ENCODE results near the gene ROBO2.

ROBO2 gene

GRCh38 chr3:77563012-77563411 is 523.1 kb downstream of the ROBO2 start:
- TF ChIP-seq TAF1 (IDR thresholded peaks at IDR 0.05; ENCODE audit: borderline replicate concordance, low read depth, low read length) (no peak), POLR2AphosphoS5 (IDR thresholded peaks at IDR 0.05; ENCODE audit: low read depth, low read length) (no peak)
- no peak for FAIRE-seq
- DNase-seq (ENCODE audit: insufficient read length), result no peak

GRCh38 chr3:77566055-77566454 is 526.2 kb downstream of the ROBO2 start:
- no peak for TF ChIP-seq TAF1 (IDR thresholded peaks at IDR 0.05; ENCODE audit: borderline replicate concordance, low read depth, low read length)
- no peak for TF ChIP-seq POLR2AphosphoS5 (IDR thresholded peaks at IDR 0.05; ENCODE audit: low read depth, low read length)
- TF ChIP-seq POLR2A (IDR thresholded peaks at IDR 0.05; ENCODE audit: low read depth, low read length), result no peak
- FAIRE-seq, result no peak
- DNase-seq (ENCODE audit: insufficient read length), result no peak

- FAIRE-seq, result no peak
- TF ChIP-seq POLR2A (IDR thresholded peaks at IDR 0.05; ENCODE audit: low read depth, low read length), result no peak
- no peak for TF ChIP-seq TAF1 (IDR thresholded peaks at IDR 0.05; ENCODE audit: borderline replicate concordance, low read depth, low read length)
- TF ChIP-seq POLR2AphosphoS5 (IDR thresholded peaks at IDR 0.05; ENCODE audit: low read depth, low read length), result no peak
- DNase-seq (ENCODE audit: insufficient read length), result no peak
Observed at GRCh38 chr3:77571971-77572715, 532.2 kb downstream of the ROBO2 start.

GRCh38 chr3:77577264-77577663 is 537.4 kb downstream of the ROBO2 start:
- no peak for TF ChIP-seq TAF1 (IDR thresholded peaks at IDR 0.05; ENCODE audit: borderline replicate concordance, low read depth, low read length)
- no peak for TF ChIP-seq POLR2AphosphoS5 (IDR thresholded peaks at IDR 0.05; ENCODE audit: low read depth, low read length)
- TF ChIP-seq POLR2A (IDR thresholded peaks at IDR 0.05; ENCODE audit: low read depth, low read length), result no peak
- DNase-seq (ENCODE audit: insufficient read length) (no peak), FAIRE-seq (no peak)

GRCh38 chr3:77586216-77586615 is 546.3 kb downstream of the ROBO2 start:
- TF ChIP-seq POLR2A (IDR thresholded peaks at IDR 0.05; ENCODE audit: low read depth, low read length) (no peak), POLR2AphosphoS5 (IDR thresholded peaks at IDR 0.05; ENCODE audit: low read depth, low read length) (no peak), TAF1 (IDR thresholded peaks at IDR 0.05; ENCODE audit: borderline replicate concordance, low read depth, low read length) (no peak)
- DNase-seq (ENCODE audit: insufficient read length) (no peak), FAIRE-seq (no peak)

- TF ChIP-seq TAF1 (IDR thresholded peaks at IDR 0.05; ENCODE audit: borderline replicate concordance, low read depth, low read length) (no peak), POLR2AphosphoS5 (IDR thresholded peaks at IDR 0.05; ENCODE audit: low read depth, low read length) (no peak), POLR2A (IDR thresholded peaks at IDR 0.05; ENCODE audit: low read depth, low read length) (no peak)
- DNase-seq (ENCODE audit: insufficient read length) (no peak), FAIRE-seq (no peak)
Observed at GRCh38 chr3:77588863-77589262, 549.0 kb downstream of the ROBO2 start.

- TF ChIP-seq TAF1 (IDR thresholded peaks at IDR 0.05; ENCODE audit: borderline replicate concordance, low read depth, low read length) (no peak), POLR2AphosphoS5 (IDR thresholded peaks at IDR 0.05; ENCODE audit: low read depth, low read length) (no peak), POLR2A (IDR thresholded peaks at IDR 0.05; ENCODE audit: low read depth, low read length) (no peak)
- FAIRE-seq (no peak), DNase-seq (ENCODE audit: insufficient read length) (no peak)
Observed at GRCh38 chr3:77590191-77590590, 550.3 kb downstream of the ROBO2 start.

- TF ChIP-seq TAF1 (IDR thresholded peaks at IDR 0.05; ENCODE audit: borderline replicate concordance, low read depth, low read length), result no peak
- no peak for TF ChIP-seq POLR2A (IDR thresholded peaks at IDR 0.05; ENCODE audit: low read depth, low read length)
- no peak for TF ChIP-seq POLR2AphosphoS5 (IDR thresholded peaks at IDR 0.05; ENCODE audit: low read depth, low read length)
- no peak for FAIRE-seq
Observed at GRCh38 chr3:77595371-77595870, 555.5 kb downstream of the ROBO2 start.

GRCh38 chr3:77599948-77600347 is 560.0 kb downstream of the ROBO2 start:
- no peak for FAIRE-seq
- TF ChIP-seq POLR2A (IDR thresholded peaks at IDR 0.05; ENCODE audit: low read depth, low read length) (no peak), TAF1 (IDR thresholded peaks at IDR 0.05; ENCODE audit: borderline replicate concordance, low read depth, low read length) (no peak), POLR2AphosphoS5 (IDR thresholded peaks at IDR 0.05; ENCODE audit: low read depth, low read length) (no peak)

More at GRCh38 chr3:77595371-77595870, 555.5 kb downstream of the ROBO2 start:
- no peak for DNase-seq (ENCODE audit: insufficient read length)

GRCh38 chr3:77601823-77602415 is 562.0 kb downstream of the ROBO2 start:
- FAIRE-seq (no peak), DNase-seq (ENCODE audit: insufficient read length) (no peak)
- TF ChIP-seq TAF1 (IDR thresholded peaks at IDR 0.05; ENCODE audit: borderline replicate concordance, low read depth, low read length) (no peak), POLR2A (IDR thresholded peaks at IDR 0.05; ENCODE audit: low read depth, low read length) (no peak), POLR2AphosphoS5 (IDR thresholded peaks at IDR 0.05; ENCODE audit: low read depth, low read length) (no peak)

More at GRCh38 chr3:77599948-77600347, 560.0 kb downstream of the ROBO2 start:
- DNase-seq (ENCODE audit: insufficient read length), result no peak

- TF ChIP-seq POLR2AphosphoS5 (IDR thresholded peaks at IDR 0.05; ENCODE audit: low read depth, low read length) (no peak), TAF1 (IDR thresholded peaks at IDR 0.05; ENCODE audit: borderline replicate concordance, low read depth, low read length) (no peak), POLR2A (IDR thresholded peaks at IDR 0.05; ENCODE audit: low read depth, low read length) (no peak)
- no peak for FAIRE-seq
- DNase-seq (ENCODE audit: insufficient read length), result no peak
Observed at GRCh38 chr3:77602722-77603121, 562.8 kb downstream of the ROBO2 start.

- TF ChIP-seq POLR2AphosphoS5 (IDR thresholded peaks at IDR 0.05; ENCODE audit: low read depth, low read length) (no peak), POLR2A (IDR thresholded peaks at IDR 0.05; ENCODE audit: low read depth, low read length) (no peak), TAF1 (IDR thresholded peaks at IDR 0.05; ENCODE audit: borderline replicate concordance, low read depth, low read length) (no peak)
- no peak for DNase-seq (ENCODE audit: insufficient read length)
- FAIRE-seq, result no peak
Observed at GRCh38 chr3:77605308-77605707, 565.4 kb downstream of the ROBO2 start.

Measured in GM12892 (cell line).